Keratinocyte (primary cell): Measurements from ENCODE around the gene ACOXL.

Experiments
- EZH2 ChIP-seq: IDR thresholded peaks from one replicate; pipeline ENCODE4 v1.6.1; 2012; ENCODE audit warnings: inconsistent platforms, mild to moderate bottlenecking, low read length, moderate library complexity
- TF ChIP-seq, protein P1 (sequence below), 3 experiments: IDR thresholded peaks in 1 of 3; conservative IDR thresholded peaks in 1 of 3; optimal IDR thresholded peaks in 1 of 3; 2 replicates in 2 of 3; 3 replicates in 1 of 3; pipeline versions ENCODE3 to v1.5.1; 2011; ENCODE audit warnings: low read length in 3 of 3, mild to moderate bottlenecking in 3 of 3, moderate library complexity in 2 of 3, control low read depth in 1 of 3, inconsistent platforms in 1 of 3; ENCODE audit not compliant: insufficient read depth in 2 of 3; ENCODE audit errors: extremely low read depth in 1 of 3

GRCh38 chr2:111034606-111035005 is 302.2 kb downstream of the ACOXL start:
- TF ChIP-seq, protein P1, sequence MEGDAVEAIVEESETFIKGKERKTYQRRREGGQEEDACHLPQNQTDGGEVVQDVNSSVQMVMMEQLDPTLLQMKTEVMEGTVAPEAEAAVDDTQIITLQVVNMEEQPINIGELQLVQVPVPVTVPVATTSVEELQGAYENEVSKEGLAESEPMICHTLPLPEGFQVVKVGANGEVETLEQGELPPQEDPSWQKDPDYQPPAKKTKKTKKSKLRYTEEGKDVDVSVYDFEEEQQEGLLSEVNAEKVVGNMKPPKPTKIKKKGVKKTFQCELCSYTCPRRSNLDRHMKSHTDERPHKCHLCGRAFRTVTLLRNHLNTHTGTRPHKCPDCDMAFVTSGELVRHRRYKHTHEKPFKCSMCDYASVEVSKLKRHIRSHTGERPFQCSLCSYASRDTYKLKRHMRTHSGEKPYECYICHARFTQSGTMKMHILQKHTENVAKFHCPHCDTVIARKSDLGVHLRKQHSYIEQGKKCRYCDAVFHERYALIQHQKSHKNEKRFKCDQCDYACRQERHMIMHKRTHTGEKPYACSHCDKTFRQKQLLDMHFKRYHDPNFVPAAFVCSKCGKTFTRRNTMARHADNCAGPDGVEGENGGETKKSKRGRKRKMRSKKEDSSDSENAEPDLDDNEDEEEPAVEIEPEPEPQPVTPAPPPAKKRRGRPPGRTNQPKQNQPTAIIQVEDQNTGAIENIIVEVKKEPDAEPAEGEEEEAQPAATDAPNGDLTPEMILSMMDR (optimal IDR thresholded peaks at IDR 0.05 in 1 of 3, IDR thresholded peaks at IDR 0.05 in 1 of 3, conservative IDR thresholded peaks at IDR 0.05 in 1 of 3; ENCODE audit: extremely low read depth in 1 of 3, insufficient read depth in 2 of 3, low read length in 3 of 3): no peak
- no peak for TF ChIP-seq EZH2
